Measurements from ENCODE around the gene ODAD4.
"Not testable (repeated sequence)": the region's sequence is repeated elsewhere in the genome, so short reads cannot be mapped to it uniquely, and the experiment has no call there.

- TF ChIP-seq CTCF (IDR thresholded peaks at IDR 0.05; ENCODE audit: low read depth, low read length); MAX (IDR thresholded peaks at IDR 0.05; ENCODE audit: low read depth, low read length); POLR2A (IDR thresholded peaks at IDR 0.05; ENCODE audit: extremely low read depth, insufficient read length): not testable (repeated sequence)
These were observed 83.3 kb downstream of the ODAD4 start for GRCh38 chr17:42013740-42014139.

Data from NB4 (cell line).